ENCODE measurements around the gene VEGFB.

The VEGFB gene, protein sequence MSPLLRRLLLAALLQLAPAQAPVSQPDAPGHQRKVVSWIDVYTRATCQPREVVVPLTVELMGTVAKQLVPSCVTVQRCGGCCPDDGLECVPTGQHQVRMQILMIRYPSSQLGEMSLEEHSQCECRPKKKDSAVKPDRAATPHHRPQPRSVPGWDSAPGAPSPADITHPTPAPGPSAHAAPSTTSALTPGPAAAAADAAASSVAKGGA

GRCh38 chr11:64233913-64234586 is at the start of gene VEGFB:
VEGFB (plus strand) TSS chr11:64234584; CDS start chr11:64234834, 250 bp downstream.
- DNase-seq (ENCODE audit: low spot score), result peak; percentile 52

DNA sequence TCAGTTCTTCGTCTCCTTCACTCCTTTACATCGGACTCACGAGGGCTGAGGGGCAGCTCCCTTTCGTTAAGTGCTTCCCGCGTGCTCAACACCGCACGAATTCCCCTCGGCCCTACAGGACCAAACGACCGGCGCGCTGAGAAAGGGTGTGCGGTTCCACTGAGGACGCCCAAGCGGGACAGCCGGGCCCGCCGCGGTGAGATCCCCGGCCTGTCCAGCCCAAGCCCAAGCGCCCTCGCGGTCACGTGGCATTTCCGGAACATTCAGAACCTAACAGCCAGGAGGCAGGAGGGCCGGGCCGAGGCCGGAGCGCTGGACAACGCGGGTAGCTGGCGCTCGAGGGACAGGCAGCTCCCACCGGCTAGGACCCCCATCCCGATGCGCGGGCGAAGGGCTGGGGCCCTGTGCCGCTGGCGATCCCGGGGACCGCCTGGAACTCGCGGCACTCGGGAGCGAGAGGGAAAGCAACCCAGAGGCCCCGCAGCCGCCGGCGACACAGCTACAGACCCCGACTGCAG is 49.1 kb upstream of the VEGFB start:
- peak; percentile 39 for DNase-seq (ENCODE audit: low spot score)

- peak; percentile 97 for DNase-seq (ENCODE audit: low spot score)
Observed at GRCh38 chr11:64185693-64186491, 48.5 kb upstream of the VEGFB start, which contains the start of gene STIP1. STIP1 (plus strand) TSS chr11:64186171; CDS start chr11:64186262, 91 bp downstream.

- DNase-seq (ENCODE audit: low spot score), result no peak
Observed at GRCh38 chr11:64186492-64187165, 47.8 kb upstream of the VEGFB start.

DNA sequence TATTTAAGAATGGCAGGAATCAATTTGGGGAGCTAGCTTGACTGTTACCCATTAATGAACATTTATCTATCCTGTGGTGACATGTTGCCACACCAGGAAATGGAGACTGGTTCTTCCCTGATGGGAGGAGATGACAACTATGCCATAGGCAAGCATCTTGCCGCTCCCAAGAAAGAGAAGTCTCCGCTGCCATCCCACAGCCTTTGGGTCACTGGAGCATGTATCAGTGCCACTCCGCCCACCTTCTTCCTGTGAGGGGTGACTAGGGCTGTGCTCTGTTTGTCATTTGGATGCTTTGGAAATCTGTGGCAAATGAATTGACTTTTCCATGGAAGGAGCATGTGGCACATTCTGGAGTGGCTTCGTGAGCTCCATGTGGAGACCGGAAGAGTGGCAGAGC is 42.0 kb upstream of the VEGFB start:
- DNase-seq (ENCODE audit: low spot score), result no peak

- DNase-seq (ENCODE audit: low spot score), result no peak
Observed at GRCh38 chr11:64196626-64197025, 37.8 kb upstream of the VEGFB start.

DNA sequence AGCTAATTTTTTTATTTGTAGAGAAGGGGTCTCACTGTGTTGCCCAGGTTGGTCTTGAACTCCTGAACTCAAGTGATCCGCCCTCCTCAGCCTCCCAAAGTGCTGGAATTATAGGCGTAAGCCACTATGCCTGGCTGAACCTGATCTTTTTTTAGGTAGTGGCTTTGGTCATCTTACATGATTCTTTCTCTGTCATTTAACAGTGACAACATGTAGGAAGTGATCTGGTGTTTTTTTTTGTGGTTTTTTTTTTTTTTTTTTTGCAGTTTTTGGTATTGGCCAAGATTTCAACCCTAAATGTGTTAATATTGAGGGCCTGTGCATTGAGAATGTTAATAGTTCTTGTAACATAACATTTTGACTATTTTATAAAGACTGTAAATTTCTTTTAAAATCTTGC is 35.9 kb upstream of the VEGFB start:
- DNase-seq (ENCODE audit: low spot score), result no peak

DNA sequence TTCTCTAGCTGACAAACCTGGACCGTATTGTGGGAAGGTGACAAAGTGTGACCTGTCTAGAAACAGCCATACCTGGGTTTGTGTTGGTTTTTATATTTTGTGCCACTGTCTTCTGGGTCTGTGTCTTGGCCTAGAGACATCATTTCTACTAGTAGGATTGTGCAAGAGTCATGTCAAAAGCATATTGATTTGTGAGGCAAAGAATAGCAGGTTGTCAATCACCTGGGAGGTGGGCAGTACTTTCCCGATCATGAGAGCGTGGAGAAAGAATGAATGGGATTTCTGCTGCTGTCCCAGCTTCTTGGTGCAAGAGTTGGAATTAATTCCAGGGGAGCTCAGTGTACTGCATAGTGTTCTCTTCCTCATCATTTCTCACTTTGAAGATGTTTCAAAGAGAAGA is 32.8 kb upstream of the VEGFB start:
- DNase-seq (ENCODE audit: low spot score), result no peak

DNA sequence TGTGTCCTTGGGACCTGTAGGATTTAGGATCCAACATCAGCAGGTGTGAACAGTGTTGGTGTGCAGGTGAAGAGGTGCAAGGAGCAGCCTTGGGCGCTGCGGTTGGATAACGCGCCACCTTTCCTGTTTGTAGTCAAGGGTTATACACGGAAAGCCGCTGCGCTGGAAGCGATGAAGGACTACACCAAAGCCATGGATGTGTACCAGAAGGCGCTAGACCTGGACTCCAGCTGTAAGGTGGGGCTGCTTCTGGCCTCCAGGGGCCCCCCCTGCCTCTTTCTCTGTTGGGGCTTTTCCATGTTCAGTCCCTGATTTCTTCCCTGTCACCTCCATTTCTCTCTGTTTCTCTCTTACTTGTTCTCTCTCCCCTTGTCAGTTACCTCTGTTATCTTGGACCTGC is 31.4 kb upstream of the VEGFB start:
- DNase-seq (ENCODE audit: low spot score), result no peak

DNA sequence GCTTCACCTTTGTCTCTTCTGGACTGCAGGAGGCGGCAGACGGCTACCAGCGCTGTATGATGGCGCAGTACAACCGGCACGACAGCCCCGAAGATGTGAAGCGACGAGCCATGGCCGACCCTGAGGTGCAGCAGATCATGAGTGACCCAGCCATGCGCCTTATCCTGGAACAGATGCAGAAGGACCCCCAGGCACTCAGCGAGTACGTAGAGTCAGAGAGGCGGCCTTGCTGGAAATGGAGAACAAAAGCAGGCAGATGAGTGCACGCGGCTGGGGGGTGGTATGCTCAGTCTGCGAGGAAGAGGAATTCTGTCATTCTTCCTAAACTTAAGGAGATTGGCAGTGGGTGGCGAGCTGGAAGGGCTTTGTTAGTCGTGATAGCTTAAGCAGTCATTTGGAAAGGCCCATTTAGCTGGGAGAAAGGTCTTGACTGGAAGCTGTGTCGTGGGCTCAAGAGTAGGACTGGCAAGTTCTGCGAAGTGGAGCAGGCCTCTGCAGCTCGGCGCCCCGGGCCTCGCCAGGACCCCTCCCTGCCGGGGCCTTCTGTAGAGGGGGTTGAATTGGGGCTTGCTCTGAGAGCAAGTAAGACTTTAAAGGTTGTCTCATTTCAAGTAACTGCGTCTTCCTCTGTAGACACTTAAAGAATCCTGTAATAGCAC is 30.8 kb upstream of the VEGFB start:
- DNase-seq (ENCODE audit: low spot score), result no peak

DNA sequence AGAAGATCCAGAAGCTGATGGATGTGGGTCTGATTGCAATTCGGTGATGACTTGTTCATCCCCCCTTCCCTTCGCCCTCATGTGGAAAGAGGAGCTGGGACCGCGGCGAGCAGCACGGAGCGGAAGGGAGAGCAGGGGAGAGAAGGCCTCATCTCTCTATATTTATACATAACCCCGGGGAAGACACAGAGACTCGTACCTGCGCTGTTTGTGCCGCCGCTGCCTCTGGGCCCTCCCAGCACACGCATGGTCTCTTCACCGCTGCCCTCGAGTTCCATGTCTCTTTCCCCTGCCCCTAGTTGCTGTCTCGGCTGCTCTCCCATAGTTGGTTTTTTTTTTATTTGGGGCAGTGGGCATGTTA is 30.3 kb upstream of the VEGFB start:
- no peak for DNase-seq (ENCODE audit: low spot score)

DNA sequence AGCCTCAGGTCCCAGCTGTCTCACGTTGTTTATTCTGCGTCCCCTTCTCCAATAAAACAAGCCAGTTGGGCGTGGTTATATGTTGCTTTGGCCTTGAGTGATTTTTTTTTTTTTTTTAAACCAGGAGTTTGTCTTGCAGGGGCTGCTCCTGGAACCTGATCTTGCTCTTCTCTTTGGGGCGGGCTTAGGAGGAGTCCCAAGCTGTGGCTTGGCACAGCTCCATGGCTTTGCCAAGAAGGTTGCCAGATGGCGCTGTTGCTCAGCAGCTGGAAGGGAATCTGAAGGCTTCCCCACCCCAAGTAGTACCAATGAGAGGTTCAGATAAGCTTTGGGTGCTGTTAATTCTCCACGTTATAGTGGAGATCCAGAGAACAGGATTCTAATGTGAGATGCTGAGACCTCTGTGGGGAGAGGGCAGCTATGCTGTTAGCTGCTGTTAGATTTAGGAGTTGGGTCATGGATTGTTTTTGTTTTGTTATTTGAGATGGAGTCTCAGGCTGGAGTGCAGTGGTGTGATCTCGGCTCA is 29.9 kb upstream of the VEGFB start:
- DNase-seq (ENCODE audit: low spot score), result peak; percentile 73

- DNase-seq (ENCODE audit: low spot score), result no peak
Observed at GRCh38 chr11:64206457-64207255, 27.7 kb upstream of the VEGFB start, which contains the start of gene FERMT3. FERMT3 (plus strand) TSS chr11:64206721; CDS start chr11:64207365, 644 bp downstream.

DNA sequence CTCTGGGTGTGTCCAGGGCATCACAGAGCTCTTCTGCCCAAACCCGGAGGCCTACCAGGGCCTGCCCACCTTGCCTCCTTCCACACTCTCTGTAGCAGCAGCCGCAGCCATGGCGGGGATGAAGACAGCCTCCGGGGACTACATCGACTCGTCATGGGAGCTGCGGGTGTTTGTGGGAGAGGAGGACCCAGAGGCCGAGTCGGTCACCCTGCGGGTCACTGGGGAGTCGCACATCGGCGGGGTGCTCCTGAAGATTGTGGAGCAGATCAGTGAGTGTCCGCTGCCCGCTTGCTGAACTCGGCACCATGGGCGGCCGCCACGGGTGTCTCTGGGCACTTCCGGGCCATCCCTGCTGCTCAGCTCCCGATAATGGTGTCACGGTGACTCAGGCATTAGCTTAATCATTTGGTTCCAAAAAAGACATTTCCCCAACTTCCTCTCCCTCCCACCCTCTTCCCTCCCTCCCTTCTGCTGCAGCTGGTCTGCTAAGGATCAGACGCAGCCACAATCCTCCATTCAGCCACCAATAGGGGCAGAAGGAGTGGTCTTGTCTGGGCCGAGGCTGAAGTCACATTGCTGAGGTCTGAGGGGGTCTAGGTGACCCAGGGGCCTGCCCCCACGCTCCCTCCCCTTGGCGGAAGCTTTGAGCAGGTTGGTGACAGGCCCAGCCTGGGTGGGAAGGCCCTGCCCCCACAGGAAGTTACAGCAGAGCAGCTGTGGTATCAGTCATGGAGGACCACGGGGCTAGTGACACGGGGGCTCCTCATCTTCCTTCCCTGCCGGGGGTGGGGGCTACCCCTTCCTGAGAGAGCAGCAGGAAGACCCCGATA is 26.9 kb upstream of the VEGFB start:
- no peak for DNase-seq (ENCODE audit: low spot score)

- no peak for DNase-seq (ENCODE audit: low spot score)
Observed at GRCh38 chr11:64208086-64208795, 26.1 kb upstream of the VEGFB start.

DNA sequence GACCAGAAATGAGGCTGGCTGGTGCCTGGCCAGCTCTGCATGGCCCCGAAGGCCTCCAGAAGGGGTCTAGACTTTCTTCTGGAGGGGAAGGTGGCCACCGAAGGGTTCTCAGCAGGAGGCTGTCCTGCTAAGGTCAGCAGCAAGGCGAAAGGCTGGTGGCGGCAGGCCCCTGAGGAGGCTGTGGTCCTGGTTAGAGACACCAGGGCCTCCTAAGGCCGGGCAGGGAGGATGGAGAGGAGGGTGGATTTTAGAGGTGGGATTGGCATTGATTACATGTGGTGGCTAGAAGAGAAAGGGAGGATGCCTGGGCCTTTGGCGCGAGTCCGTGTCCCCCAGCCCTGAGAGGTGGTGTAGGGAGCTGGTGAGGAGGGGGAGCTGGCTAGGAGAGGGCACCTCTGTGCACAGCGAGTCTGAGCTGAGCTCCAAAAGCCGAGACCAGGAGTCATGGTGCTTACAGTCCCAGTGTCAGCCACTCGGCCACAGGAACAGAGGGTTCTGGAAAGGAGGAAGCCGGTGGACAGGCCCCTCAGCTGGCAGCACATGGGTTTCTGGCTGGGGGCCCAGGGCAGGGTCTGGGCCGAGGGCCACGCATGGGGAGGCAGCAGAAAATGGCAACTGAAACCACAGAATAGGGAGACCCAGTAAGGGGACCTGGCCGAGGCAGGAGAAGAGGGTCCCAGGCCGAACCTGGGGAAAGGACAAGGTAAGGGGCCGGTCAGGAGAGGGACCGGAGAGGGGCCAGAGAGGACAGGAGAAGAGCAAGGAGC is 25.4 kb upstream of the VEGFB start:
- DNase-seq (ENCODE audit: low spot score), result no peak

- DNase-seq (ENCODE audit: low spot score), result no peak
Observed at GRCh38 chr11:64209563-64209843, 24.9 kb upstream of the VEGFB start.

GRCh38 chr11:64210301-64211020 is 23.9 kb upstream of the VEGFB start:
- DNase-seq (ENCODE audit: low spot score), result no peak

Data from HuH-7 (cell line).